HG03196 (cell line): ENCODE measurements around the gene RBMS3.
"Not testable (repeated sequence)": the region's sequence is repeated elsewhere in the genome, so short reads cannot be mapped to it uniquely, and the experiment has no call there.

Source experiments
- ATAC-seq: cut with Tn5 transposase; IDR thresholded peaks from one replicate; pipeline ENCODE4 v1.9.1; 2021; ENCODE audit not compliant: unreplicated experiment

Gene RBMS3

GRCh38 chr3:29515451-29515850 lies 234.6 kb downstream of the RBMS3 start:
- peak; percentile 71 for ATAC-seq

GRCh38 chr3:29516164-29516563 lies 235.3 kb downstream of the RBMS3 start:
- ATAC-seq = no peak

- no peak for ATAC-seq
Measured at GRCh38 chr3:29520764-29521163, 239.9 kb downstream of the RBMS3 start.

- no peak for ATAC-seq
Measured at GRCh38 chr3:29521293-29521692, 240.4 kb downstream of the RBMS3 start.

- ATAC-seq = no peak
Measured at GRCh38 chr3:29521751-29522150, 240.9 kb downstream of the RBMS3 start.

- not testable (repeated sequence) for ATAC-seq
Measured at GRCh38 chr3:29524433-29524832, 243.6 kb downstream of the RBMS3 start.

- no peak for ATAC-seq
Measured at GRCh38 chr3:29525254-29525881, 244.5 kb downstream of the RBMS3 start.

- no peak for ATAC-seq
Measured at GRCh38 chr3:29527246-29527645, 246.4 kb downstream of the RBMS3 start.

GRCh38 chr3:29531644-29532043 lies 250.8 kb downstream of the RBMS3 start:
- no peak for ATAC-seq

- no peak for ATAC-seq
Measured at GRCh38 chr3:29532473-29532872, 251.6 kb downstream of the RBMS3 start.

- no peak for ATAC-seq
Measured at GRCh38 chr3:29534006-29534405, 253.1 kb downstream of the RBMS3 start.

- ATAC-seq = no peak
Measured at GRCh38 chr3:29536016-29536758, 255.3 kb downstream of the RBMS3 start.

GRCh38 chr3:29537889-29538609 lies 257.2 kb downstream of the RBMS3 start:
- ATAC-seq = no peak

- ATAC-seq = no peak
Measured at GRCh38 chr3:29538610-29538958, 257.7 kb downstream of the RBMS3 start.

- ATAC-seq = no peak
Measured at GRCh38 chr3:29540544-29540943, 259.7 kb downstream of the RBMS3 start.

- no peak for ATAC-seq
Measured at GRCh38 chr3:29544701-29545363, 264.0 kb downstream of the RBMS3 start.

- no peak for ATAC-seq
Measured at GRCh38 chr3:29545615-29546014, 264.7 kb downstream of the RBMS3 start.

GRCh38 chr3:29552051-29552450 lies 271.2 kb downstream of the RBMS3 start:
- ATAC-seq = no peak

GRCh38 chr3:29554566-29554965 lies 273.7 kb downstream of the RBMS3 start:
- no peak for ATAC-seq

GRCh38 chr3:29555590-29555989 lies 274.7 kb downstream of the RBMS3 start:
- no peak for ATAC-seq

GRCh38 chr3:29557186-29557585 lies 276.3 kb downstream of the RBMS3 start:
- ATAC-seq = no peak

- ATAC-seq = no peak
Measured at GRCh38 chr3:29557825-29558224, 277.0 kb downstream of the RBMS3 start.
